NCI-H526 (cell line): Measurements from ENCODE around the gene CAMK2A.

ENCODE experiments used
- DNase-seq, 2 experiments: peaks; one replicate each; lab custom pipeline; 2025; lab: John Stamatoyannopoulos, UW

The CAMK2A gene

DNA sequence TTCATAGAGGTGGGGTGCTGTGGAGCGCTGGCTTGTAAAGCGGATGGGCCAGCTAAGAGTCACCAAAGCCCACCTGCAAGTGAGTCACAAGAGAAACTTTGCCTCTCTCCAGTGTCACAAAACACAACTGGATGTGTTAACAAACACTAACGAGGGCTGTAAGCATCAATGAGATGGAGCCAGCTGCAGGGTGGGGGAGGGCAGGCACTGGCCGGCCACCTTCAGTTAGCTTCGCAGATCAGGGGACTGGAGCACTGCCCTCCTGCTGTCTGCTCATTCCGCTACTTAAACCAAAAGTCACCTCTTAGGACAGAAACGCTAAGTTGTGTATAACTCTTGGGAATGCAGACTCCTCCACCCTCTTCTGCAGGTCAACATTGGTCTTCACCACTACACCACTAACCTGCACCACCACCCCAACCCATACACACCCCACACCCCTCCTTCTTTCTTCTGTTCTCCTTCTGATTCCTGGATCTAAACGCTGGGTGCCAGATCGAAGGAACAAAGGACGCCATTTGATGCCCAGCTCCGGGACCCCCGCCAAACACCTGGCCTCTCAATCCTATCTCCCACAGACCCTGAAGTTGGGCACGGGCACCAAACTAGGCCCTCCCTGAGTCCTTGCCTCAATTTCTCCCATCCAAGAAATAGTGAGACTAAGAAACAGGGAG lies 11.1 kb upstream of the CAMK2A start:
- no peak for DNase-seq

DNA sequence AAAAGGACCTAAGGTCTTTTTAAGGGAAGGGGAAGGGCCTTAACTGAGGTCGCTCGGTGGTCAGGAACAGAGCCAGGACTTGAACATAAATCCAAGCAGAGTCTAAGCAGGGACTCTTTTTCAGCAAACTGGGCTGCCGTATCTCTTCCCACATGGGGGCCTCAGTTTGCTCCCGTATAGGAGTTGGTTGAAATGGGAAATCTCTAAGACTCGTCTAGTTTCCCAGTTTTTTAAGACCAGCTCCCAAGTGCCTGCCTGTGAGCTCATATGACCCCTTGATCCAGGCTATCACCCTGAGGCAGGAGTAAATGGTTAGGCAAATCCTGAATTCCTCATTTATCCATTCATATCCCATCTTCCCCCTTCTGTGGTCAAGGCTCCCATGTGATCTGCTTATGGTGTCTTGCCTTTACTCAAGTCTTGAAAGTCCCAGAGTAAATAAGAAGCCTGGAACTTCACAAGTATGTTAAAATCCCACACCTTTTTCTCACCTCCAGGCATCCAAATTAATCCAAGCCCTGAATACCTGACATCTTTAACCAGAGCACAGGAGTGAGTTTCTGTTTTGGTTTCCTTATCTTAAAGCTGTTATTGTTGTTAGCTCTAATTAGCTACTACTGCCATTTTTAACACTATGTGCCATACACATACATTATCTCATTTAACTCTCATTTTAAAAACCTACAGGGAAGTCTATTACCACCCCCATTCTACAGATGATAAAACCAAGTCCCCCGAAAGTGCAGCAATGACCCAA lies 10.2 kb upstream of the CAMK2A start:
- DNase-seq: no peak

DNA sequence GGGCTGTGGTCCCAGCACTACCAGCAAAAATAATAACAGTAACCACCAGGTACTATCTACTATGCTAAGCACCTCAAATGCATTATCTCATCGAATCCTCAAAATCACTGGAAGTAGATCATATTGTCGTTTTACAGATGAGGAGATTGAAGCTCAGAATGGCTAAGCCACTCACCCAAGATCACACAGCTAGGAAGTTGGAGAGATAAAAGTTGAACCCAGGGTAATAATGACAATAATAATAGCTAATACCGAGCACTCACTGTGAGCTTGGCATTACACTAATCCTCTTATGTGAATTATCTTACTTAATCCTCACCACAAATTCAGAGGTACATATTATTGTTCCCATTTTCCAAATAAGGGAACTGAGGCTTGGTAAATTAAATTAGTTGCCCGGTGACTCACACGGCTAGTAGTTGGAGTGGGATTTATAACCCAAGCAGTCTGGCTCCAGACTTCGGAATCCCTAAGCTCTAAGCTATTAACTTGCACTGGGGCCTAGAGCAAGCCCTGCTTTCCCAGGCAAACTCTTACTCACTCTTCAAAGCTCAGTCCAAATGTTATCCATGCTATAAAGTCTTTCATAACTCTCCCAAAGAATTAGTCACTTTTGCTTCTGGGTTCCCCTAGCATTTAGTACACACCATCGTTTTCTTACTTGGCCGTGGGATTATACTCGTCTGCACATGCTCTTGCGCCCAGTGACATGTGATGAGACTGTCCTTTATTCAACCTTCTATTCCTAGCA lies 9.3 kb upstream of the CAMK2A start:
- DNase-seq: no peak

DNA sequence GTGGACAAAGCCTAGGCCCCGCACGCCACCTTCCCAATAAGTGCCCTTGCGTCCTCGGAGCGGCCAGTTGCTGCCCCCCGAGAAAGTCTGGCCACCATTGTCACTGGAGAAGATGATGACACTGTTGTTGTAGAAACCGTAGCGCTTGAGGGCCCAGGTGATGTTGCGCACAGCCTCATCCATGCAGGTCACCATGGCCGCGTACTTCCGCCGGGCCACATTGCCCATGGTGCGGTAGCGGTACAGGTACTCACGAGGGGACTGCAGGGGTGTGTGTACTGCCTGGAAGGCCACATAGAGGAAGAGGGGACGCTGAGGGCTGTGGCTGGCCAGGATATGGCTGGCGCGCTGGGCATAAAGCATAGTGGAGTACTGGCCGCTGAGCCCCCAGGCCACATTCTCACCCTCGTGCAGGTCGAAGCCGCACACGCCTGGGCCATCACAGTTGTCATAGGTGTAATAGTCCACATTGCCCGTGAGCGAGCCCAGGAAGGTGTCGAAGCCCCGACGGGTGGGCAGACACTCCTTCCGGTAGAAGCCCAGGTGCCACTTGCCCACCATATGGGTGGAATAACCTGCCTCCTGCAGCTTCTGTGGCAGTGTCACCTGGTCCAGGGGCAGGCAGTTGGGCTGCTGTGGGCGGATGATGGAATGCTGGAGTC lies 8.5 kb upstream of the CAMK2A start:
- no peak for DNase-seq

DNA sequence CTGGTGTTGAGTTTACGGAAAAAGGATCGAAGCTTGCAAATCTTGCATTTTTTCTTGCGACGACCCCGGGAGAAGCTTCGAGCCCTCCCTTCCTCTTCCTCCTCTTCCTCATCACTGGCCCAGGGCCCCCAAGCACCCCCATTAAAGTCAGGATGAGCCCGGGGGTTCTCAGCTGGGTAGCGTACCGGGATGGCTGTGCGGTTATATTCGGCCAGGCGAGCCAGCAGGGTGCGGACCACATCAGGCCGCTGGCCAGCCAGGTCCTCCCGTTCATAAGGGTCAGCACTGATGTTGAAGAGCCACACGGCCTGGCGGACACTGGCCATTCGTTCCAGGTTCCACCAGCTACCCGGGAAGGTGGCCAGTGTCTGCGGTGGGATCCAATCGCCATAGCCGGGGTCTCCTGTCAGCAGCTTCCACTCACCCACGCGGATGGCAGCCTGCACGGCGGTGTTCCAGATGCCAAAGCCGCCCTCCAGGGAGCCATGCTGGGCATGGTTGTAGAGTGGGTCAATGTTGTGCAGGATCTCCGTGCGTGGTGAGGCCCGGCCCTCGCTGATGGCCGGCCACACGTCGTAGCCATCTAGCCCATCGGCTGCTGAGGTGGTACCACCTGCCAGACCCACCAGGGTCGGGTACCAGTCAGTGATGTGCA lies 7.8 kb upstream of the CAMK2A start:
- no peak for DNase-seq

DNA sequence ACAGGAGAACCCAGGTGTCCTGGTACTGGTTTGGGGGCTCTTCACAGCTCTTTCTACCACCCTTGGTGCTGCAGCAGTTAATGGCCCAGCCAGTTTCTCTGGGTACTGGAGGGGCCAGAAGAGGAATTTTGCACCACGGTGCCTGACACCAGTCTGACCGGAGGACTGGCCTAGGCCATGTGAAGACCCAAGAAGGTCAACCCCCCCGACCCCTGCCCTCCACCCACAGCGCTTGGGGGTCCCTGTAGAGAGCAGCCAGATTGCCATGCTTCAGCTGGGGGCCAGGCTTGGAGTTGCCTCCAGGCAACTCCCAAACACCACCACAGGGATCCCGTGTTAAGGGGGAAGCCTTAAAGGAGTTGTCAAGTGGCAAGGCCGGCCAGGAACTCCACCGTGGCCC lies 6.9 kb upstream of the CAMK2A start:
- no peak for DNase-seq

DNA sequence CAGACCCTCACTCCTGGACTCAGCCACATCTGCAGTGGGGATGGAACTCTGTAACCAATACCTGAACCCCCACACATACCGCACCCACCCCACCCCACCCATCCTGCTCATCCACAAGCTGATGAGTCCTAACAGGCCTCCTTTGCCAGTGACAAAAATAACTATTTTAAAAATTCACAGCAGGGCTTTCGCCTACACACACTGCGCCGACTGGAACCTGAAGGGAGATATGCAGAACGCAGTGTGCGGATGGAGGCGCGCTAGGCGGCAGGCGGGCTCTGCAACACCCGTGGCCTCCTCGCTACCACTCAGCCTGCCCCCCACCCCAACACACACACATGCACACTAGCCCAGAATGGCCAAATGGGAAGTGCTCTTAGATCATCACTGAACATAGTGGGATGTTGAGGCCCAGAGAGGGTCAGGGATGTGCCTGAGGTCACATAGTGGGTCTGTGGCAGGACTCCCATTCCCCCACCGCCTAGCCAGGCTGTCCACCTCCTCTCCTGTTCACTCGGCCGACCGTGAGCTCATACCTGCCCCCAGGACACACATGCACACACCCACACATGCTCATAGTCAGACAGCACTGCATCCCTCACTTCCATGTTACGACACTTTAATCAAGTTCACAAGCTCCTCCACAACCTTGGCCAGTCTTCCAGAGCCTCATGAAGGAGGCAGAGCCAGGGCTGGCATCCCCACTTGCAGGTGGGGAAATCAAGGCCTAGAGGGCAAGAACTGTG lies 6.3 kb upstream of the CAMK2A start:
- no peak for DNase-seq

DNA sequence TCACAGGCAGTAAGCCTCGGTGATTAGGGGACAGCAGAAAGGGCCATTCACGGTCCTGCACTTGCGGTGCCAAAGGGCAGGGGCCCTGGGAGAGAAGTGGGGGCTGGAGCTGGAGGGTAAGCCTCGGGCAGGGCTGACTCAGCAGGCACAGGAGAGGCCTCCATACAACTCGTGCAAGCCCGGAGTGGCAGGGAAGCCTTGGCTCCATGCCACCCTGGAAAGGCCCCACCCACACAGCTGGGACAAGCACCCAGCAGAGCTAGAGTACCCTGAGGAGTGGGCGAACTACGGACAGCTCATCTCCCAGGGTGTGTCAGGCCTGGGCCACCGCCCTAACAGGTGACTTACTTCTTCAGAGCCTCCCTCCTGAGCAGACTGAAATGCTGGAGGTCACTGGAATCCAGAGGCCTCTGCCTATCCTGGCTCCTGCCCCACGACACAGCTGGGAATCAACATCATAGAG lies 5.6 kb upstream of the CAMK2A start:
- no peak for DNase-seq

DNA sequence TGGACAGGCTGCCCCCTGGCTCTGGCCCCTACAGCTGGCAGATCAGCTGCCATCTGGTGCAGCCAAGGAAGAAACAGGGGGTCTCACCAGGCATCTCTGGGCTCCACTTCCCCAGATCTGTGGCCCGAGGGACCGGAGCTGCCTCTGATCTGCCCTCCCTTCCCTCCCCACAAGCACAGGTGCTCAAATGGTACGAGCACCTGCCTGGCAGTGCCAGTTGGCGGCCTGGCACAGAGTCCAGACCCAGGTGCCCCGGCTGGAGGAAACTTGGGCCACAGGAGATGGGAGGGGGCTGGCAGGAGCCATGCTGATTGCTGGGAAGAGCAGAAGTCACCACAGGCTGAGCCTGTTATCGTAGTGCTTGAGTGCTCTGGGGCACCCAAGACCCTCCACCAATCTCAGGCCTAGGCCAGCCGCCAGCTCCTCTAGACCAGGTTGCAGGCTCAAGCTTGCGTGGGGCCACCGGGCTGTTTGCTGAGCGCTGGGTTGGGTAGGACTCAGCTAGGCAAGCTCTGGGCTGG lies 5.0 kb upstream of the CAMK2A start:
- no peak for DNase-seq

DNA sequence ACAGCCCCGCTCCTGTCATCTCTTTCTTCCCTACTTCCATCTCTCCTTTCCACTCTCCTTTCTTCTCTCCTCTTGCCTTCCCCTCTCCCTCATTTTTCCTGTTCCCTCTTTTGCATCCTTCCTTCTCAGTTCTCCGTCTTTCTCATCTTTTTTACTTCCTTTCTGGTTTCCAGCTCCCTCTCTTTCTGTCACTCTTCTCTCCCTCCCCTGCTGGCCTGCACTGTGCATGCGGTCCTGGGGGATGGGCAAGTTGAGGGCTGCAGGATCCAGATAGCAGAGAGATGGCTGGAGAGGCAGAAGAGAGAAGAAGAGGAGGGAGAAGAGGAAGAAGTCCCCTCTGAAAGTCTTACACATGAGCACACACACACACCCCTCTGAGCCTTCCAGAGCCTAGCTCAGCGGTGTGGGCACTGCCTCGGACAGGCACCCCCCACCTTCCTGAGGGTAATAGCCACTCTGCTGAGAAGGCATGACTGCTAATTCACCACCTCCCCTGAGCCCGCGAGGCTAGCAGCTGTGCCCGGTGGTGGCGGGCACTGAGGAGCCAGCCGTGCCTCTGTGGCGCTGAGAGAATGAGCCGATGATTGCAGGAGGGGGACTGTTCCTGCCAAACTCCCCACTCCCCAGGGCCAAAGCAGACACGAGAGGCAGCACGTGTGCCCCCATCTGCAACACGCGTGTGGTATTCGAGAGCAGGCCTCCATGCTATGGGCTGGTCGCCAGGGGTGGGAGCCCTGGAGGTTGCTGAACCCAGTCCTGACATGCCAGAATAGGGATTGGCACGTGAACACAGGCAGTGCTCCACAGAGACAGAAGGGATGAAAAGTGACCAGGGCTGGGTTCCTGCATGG lies 3.7 kb upstream of the CAMK2A start:
- DNase-seq: no peak

DNA sequence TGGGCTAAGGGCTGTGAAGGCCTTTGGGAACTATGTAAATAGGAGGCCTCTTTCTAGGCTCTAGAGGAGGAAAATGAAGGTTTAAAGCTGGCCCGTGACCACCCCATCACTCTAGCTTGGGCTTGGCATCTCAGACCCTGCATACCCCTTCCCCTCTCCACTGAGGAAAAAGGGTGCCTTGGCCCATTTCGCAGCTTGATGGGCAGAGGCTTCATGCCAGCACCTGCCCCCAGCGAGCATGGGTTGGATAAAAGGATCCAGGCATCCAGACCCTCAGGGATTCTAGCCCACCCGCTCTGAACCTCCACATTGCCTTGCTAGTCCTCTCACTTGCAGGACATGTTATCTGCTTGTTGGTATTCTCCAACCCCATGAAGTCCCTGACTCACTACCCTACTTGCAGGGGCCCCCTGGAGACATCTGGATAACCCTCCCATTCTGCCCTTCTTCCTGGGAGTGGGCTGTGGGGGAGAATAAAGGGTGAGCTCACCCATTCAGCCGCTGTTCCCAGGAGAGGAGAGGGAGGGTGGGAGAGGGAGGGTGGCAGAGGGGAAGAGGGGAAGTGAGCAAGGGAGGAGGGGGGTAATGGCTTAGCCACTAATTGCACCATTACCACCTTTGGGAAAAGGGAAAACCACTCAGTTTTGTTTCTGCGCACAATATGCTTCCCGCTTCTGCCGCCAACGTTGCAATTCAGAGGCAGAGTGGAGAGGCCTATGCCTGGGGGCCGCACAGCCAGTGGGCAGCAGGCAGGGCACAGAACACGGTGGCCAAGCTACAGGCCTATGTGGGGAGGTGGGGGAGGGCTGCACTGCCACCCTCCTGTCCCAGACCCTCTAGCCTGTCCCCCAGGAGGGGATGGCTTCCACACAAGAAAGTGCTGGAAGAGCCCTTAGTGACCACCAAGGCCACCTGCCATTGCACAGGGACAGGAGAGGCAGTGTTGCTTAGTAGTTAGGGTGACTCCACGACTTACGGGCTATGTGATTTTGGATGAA lies 2.1 kb upstream of the CAMK2A start:
- DNase-seq: no peak

DNA sequence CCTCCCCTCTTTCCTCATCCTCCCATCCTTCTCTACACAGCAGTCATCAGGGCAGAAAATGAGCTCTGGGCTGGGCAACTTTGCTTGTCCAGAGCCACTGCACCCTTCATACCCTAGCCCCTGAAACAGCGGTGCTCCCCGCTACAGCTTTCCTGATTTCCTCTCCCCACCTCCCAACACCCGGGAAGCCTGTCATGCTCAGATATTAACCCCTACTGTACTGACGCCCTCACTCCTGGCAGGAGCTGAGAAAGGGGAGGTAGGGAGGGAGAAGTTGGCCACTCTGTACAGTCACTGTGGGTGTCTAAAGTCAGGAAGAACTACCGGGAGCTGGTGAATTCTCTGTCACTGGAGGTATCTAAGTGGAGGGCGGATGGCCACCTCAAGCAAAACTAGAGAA lies 782 bp downstream of the CAMK2A start:
- DNase-seq: no peak

DNA sequence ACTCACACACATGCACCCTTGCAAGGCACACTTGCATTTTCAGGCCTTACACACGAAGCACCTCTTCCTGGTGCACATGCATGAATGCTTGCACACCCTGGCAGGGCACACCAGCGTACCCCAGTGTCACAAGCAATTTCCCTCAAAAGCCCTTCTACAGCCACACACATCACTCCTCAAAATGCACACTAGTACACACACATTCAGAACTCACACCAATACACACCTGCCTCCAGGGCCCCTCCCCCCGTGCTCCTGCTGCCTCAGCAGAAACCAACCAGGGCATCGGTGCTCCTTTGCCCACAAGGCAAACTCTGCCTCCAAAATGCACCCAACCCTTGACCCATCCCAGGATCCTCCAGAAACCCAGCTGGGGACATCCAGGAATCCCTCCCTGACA lies 1.2 kb downstream of the CAMK2A start:
- DNase-seq: no peak

DNA sequence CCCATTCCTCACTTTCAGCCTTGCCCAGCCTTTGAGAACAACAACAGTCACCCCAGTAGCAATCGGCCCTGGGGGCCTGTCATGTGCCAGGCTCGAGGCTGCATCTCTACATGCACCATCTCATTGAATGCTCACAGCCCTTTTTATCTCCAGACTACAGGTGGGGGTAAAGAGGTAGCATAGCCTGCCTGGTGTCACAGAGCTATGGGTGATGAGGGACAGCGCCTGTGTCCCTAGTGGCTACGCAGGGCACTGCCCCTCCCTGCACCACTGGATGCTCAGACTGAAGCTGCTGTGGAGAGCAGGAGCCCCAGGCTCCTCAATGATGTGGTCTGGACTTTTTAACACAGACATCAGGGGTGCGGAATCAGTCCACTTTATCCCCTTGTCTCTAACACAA lies 2.8 kb downstream of the CAMK2A start:
- DNase-seq: peak in 1 of 2 experiments; percentile 51

DNA sequence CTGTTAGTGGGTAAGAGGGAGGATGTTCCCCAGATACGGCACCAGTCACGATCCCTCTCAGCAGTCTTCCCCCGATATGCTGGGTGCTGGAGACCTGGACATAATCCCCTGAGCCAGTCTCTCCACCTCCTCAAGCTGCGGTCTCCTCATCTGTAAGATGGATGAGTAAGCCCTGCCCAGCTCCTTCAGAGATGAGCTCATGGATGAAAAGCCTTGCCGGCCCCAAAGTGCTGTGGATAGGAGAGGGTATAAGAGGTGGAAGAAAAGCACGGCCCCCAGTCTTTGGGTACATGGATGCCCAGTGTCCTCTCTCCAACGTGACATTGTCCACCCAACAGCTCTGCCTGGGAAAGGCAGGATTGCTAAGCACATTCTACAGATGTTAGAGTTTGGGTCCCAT lies 4.5 kb downstream of the CAMK2A start:
- no peak for DNase-seq

DNA sequence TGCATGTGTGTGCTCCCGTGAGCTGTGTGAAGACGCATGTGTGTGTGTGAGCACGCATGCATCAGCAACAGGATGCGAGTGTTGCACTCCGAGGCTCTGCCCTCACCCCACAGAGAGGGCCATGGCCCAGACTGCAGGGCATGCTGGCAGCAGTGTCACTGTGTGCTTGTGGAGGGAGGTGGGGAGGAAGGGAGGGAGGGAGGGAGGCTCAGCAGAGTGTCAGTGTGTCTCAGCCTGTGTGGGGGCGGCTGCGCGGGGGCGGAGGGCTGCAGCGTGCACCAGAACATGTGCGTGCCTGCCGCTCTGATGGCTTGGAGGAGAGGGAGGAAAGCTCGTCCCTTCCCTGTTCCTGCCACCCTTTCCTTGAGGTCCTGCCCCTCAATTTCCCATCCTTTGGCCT lies 5.3 kb downstream of the CAMK2A start:
- DNase-seq: no peak

DNA sequence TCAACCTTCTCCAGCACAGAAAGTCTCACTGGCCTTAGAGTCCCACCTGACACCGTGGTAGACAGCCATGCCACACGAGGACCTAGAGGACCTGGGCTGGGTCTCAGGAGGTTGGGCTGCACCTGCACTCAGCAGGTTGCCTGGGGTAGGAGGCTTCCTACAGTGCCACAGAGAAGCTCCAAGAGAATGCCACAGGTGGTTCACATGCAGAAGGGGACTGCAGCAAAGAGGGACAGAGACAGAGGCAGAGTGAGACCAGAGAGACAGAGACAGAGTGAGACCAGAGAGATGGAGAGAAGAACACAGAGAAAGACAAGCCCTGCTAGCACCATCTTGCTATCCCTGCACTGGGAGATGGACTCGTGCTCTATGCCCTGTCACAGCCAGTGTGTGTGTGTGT lies 5.7 kb downstream of the CAMK2A start:
- no peak for DNase-seq

DNA sequence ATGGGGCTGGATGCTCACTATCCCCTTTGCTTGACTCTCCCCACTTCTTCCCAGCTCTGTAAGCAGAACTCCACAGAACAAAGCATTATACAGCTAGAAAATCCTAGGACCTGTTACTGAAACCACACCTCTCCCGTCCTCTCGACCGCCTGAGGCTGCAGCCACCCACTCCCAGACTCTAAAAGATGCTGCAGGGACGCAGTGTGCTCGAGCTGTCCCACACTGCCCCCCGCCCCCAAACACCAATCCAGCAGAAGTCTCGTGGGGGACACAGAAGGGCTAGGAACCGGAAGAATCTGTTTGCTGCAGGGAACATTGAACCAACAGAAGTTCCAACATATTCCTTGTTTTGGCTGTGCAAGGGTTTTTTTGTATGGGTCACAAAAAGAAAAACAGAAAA lies 7.6 kb downstream of the CAMK2A start:
- no peak for DNase-seq
